NCI-H2196 (cell line): Measurements from ENCODE around the gene LARP4B.
A peak's percentile ranks its signal among the peaks of the same experiment; 100 is the strongest.
"Not testable (repeated sequence)": the region's sequence is repeated elsewhere in the genome, so short reads cannot be mapped to it uniquely, and the experiment has no call there.

Source experiments
- DNase-seq: peaks from one replicate; lab custom pipeline; 2025; ENCODE audit not compliant: unreplicated experiment; lab: John Stamatoyannopoulos, UW

Gene LARP4B

GRCh38 chr10:773562-774161, 157.8 kb downstream of the LARP4B start:
- DNase-seq: no peak

GRCh38 chr10:772227-772637, 159.3 kb downstream of the LARP4B start:
- DNase-seq: no peak

- DNase-seq: no peak
Observed at GRCh38 chr10:771647-772046, 159.9 kb downstream of the LARP4B start.

GRCh38 chr10:770975-771374, 160.5 kb downstream of the LARP4B start:
- DNase-seq: no peak

- DNase-seq: not testable (repeated sequence)
Observed at GRCh38 chr10:770048-770712, 161.3 kb downstream of the LARP4B start.

GRCh38 chr10:767794-768193, 163.7 kb downstream of the LARP4B start:
- no peak for DNase-seq

GRCh38 chr10:767211-767610, 164.3 kb downstream of the LARP4B start:
- DNase-seq: peak; percentile 25

- no peak for DNase-seq
Observed at GRCh38 chr10:761376-761775, 170.1 kb downstream of the LARP4B start.

GRCh38 chr10:760622-761021, 170.9 kb downstream of the LARP4B start:
- no peak for DNase-seq

GRCh38 chr10:759898-760477, 171.5 kb downstream of the LARP4B start:
- DNase-seq: no peak
